ENCODE data around the gene AGPAT4. TPM values are rescaled to one million over a fixed set of nuclear protein-coding genes. Genes with fewer than 3 reads are reported as not detected.

AGPAT4 gene
- total and polyA plus RNA-seq, 2 of the 4 experiments (the other 2 are of a cell fraction): 3.6 to 3.8 TPM

GRCh38 chr6:161292650-161293281 is 18.9 kb upstream of the AGPAT4 start:
- Histone ChIP-seq H3K4me3 (ENCODE audit: insufficient read depth, low read depth, low read length) (no peak overlapping the region), H3K27ac (ENCODE audit: insufficient read depth, low read length) (no peak overlapping the region), H3K23ac (ENCODE audit: low read depth, low read length) (no peak overlapping the region), H3K4me1 (ENCODE audit: control insufficient read depth, insufficient read depth, low read length) (no peaks in the 10 kb centered on the region), H2AK9ac (replicated peaks; ENCODE audit: low read depth, low read length, poor library complexity) (no peak overlapping the region), H3K4ac (ENCODE audit: low read depth, low read length) (no peak overlapping the region), H3K27me3 (ENCODE audit: control insufficient read depth, insufficient read depth, low read length) (no peaks in the 10 kb centered on the region), H3K14ac (replicated peaks; ENCODE audit: low read depth, low read length) (no peak overlapping the region), H2BK5ac (ENCODE audit: low read depth, low read length, poor library complexity, severe bottlenecking) (no peak overlapping the region), H4K20me1 (ENCODE audit: insufficient read depth, low read length) (no peaks in the 10 kb centered on the region), H2AFZ (replicated peaks; ENCODE audit: low read length, poor library complexity) (no peak overlapping the region), H3K56ac (ENCODE audit: extremely low read depth, insufficient read depth, low read length) (no peak overlapping the region), H2AK5ac (ENCODE audit: low read depth, low read length) (no peak overlapping the region), H2BK20ac (ENCODE audit: low read depth, low read length) (no peak overlapping the region), H3K9me3 (ENCODE audit: control insufficient read depth, insufficient read depth, low read length) (no peaks in the 10 kb centered on the region), H3K9ac (ENCODE audit: low read depth, low read length) (no peak overlapping the region), H2BK15ac (ENCODE audit: low read depth, low read length) (no peak overlapping the region), H4K8ac (ENCODE audit: low read depth in 2 of 2, low read length in 2 of 2) (no peak overlapping the region), H3K36me3 (ENCODE audit: control insufficient read depth, insufficient read depth, low read length) (no peaks in the 10 kb centered on the region), H3K9me1 (ENCODE audit: insufficient read depth, low read length) (no peaks in the 10 kb centered on the region), H3K18ac (ENCODE audit: low read depth, low read length) (no peak overlapping the region), H4K5ac (ENCODE audit: low read depth, low read length) (no peak overlapping the region), H3K4me2 (ENCODE audit: low read depth, low read length) (no peak overlapping the region), H2BK120ac (ENCODE audit: low read depth, low read length) (no peak overlapping the region), H3K79me1 (ENCODE audit: low read depth in 1 of 2, low read length in 2 of 2) (no peaks in the 10 kb centered on the region), H4K91ac (ENCODE audit: insufficient read depth, low read depth, low read length) (no peak overlapping the region)
- no TSS peak for BruUV-seq (replicated peaks)
- intact Hi-C loops (cut with micrococcal nuclease) (no loop called here), in situ Hi-C loops (cut with MboI; ENCODE audit: low sequenced_read_pairs) (no loop called here), dilution Hi-C loops (cut with HindIII; ENCODE audit: low sequenced_read_pairs, unreplicated experiment) (no loop called here)
- CTCF ChIA-PET: no interaction called here
- ATAC-seq (ENCODE audit: low read depth): no peak
- no peak for DNase-seq
- 38% methylated on average over 1 of the region's 10 CpGs; no CpG with 5 or more reads in 1 of the 2 experiments for WGBS, 2 experiments (ENCODE audit: extremely low coverage in 2 of 2, insufficient read length in 1 of 2)
- POLR2A ChIA-PET (ENCODE audit: unreplicated experiment): no interaction called here
- TF ChIP-seq MAFK (IDR thresholded peaks at IDR 0.05; ENCODE audit: low read depth, low read length) (no peak), RAD21 (IDR thresholded peaks at IDR 0.05; ENCODE audit: low read length) (no peak), BHLHE40 (IDR thresholded peaks at IDR 0.05; ENCODE audit: low read depth, low read length) (no peak), FOS (IDR thresholded peaks at IDR 0.05; ENCODE audit: low read depth, low read length) (no peak), CHD1 (IDR thresholded peaks at IDR 0.05; ENCODE audit: low read depth, low read length) (no peak), MAZ (IDR thresholded peaks at IDR 0.05; ENCODE audit: borderline replicate concordance, low read depth, low read length) (no peak), RCOR1 (IDR thresholded peaks at IDR 0.05; ENCODE audit: insufficient replicate concordance, low read length) (no peak), MXI1 (IDR thresholded peaks at IDR 0.05; ENCODE audit: borderline replicate concordance, low read depth, low read length) (no peak)
- TF ChIP-seq, protein P1, sequence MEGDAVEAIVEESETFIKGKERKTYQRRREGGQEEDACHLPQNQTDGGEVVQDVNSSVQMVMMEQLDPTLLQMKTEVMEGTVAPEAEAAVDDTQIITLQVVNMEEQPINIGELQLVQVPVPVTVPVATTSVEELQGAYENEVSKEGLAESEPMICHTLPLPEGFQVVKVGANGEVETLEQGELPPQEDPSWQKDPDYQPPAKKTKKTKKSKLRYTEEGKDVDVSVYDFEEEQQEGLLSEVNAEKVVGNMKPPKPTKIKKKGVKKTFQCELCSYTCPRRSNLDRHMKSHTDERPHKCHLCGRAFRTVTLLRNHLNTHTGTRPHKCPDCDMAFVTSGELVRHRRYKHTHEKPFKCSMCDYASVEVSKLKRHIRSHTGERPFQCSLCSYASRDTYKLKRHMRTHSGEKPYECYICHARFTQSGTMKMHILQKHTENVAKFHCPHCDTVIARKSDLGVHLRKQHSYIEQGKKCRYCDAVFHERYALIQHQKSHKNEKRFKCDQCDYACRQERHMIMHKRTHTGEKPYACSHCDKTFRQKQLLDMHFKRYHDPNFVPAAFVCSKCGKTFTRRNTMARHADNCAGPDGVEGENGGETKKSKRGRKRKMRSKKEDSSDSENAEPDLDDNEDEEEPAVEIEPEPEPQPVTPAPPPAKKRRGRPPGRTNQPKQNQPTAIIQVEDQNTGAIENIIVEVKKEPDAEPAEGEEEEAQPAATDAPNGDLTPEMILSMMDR (conservative IDR thresholded peaks at IDR 0.05; ENCODE audit: low read depth, low read length): no peak
